Measurements from ENCODE around the gene MVB12B.

MVB12B gene

DNA sequence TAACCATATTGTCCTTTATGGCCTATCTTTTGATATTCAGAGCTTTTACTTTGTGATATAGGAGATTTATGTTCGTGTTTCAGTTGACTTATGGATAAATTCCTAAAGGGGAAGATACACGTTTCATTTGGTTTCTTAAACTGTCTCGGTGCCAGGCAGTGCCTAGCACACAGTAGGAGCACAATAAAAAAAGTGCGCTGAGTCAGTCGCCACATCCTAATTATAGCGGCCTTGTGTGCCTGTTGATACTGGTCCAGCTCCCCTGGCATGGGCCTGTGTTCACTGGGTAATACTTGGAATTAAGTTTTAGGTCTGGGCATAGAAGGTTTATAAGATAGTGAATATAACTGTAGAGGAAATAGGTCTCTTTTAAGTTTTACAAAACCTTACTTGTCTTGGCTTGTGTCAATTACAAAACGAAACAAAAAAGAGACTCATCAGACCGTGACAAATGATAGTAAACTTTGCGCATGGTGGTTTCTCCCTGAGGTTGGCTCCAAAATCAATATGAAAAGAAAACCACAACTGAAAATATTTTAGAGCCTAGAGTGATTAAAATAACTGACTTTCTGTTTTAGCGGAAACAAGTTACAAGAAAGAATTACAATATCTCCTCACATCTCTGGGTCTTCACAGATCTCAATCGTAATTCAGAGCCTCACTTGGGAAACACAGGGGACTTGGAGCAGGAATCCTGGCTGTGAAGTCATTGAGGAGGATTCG is 84.8 kb downstream of the MVB12B start:
- TF ChIP-seq YY1 (IDR thresholded peaks at IDR 0.05; ENCODE audit: insufficient read depth, insufficient read length) (no peak), ZNF274 (IDR thresholded peaks at IDR 0.05; ENCODE audit: low read depth, low read length) (no peak), SUZ12 (IDR thresholded peaks at IDR 0.05; ENCODE audit: extremely low read depth, insufficient read depth, insufficient read length) (no peak)
- Histone ChIP-seq H3K36me3 (ENCODE audit: insufficient read depth, insufficient read length, low read length) (peaks cover 5% of the 10 kb centered on the region), H3K4me3 (ENCODE audit: insufficient read length, low read depth) (no peak overlapping the region), H3K9me3 (ENCODE audit: insufficient read depth, low read length) (no peaks in the 10 kb centered on the region), H3K27me3 (ENCODE audit: insufficient read depth, insufficient read length) (no peaks in the 10 kb centered on the region), H3K4me1 (ENCODE audit: insufficient read depth, insufficient read length) (peaks cover 11% of the 10 kb centered on the region), H3K9ac (ENCODE audit: insufficient read length, low read depth) (no peak overlapping the region)
- DNase-seq (ENCODE audit: low read depth, low spot score) = no peak

DNA sequence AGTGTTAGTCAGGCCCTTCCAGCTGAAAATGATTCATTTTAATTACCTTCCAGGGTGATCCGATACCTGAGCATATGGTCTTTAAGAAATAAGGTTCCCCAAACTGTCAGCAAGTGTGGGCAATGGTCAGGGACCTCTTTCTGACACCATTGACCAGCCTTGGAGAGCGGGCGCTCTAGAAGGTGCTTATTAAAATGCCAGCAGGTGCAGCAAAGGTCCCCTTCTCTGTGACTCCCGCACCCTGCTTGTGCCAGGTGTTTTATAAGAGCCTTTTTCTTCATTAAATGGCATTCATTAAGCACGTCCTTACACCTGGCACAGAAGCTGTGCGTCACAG is 85.3 kb downstream of the MVB12B start:
- Histone ChIP-seq H3K27me3 (ENCODE audit: insufficient read depth, insufficient read length) (no peaks in the 10 kb centered on the region), H3K9me3 (ENCODE audit: insufficient read depth, low read length) (no peaks in the 10 kb centered on the region), H3K36me3 (ENCODE audit: insufficient read depth, insufficient read length, low read length) (peaks cover 5% of the 10 kb centered on the region), H3K4me3 (ENCODE audit: insufficient read length, low read depth) (no peak overlapping the region), H3K9ac (ENCODE audit: insufficient read length, low read depth) (no peak overlapping the region), H3K4me1 (ENCODE audit: insufficient read depth, insufficient read length) (peaks cover 15% of the 10 kb centered on the region)
- no peak for DNase-seq (ENCODE audit: low read depth, low spot score)
- TF ChIP-seq SUZ12 (IDR thresholded peaks at IDR 0.05; ENCODE audit: extremely low read depth, insufficient read depth, insufficient read length) (no peak), ZNF274 (IDR thresholded peaks at IDR 0.05; ENCODE audit: low read depth, low read length) (no peak), YY1 (IDR thresholded peaks at IDR 0.05; ENCODE audit: insufficient read depth, insufficient read length) (no peak)

DNA sequence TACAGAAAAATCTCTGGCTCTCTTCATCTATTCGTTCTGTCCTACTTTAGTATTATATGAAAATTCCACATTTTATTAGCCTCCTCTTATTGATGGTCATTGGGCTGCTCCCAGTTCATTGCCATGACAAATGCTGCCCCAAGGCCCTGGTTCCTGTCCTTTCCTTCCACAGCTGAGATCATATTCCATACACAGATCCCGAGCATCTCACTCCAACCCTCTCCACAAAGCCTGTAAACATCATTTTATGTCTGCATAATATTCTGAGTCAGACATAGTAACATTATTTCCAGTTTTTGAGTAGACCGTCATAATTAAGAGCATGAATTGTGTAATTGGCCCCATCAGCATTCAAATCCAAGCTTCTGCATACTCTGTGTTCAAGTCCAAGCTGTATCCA is 86.3 kb downstream of the MVB12B start:
- H3K36me3 ChIP-seq (ENCODE audit: insufficient read depth, insufficient read length, low read length) = peaks cover 5% of the 10 kb centered on the region
- H3K9ac ChIP-seq (ENCODE audit: insufficient read length, low read depth) = no peak overlapping the region
- H3K9me3 ChIP-seq (ENCODE audit: insufficient read depth, low read length) = no peaks in the 10 kb centered on the region
- peaks cover 11% of the 10 kb centered on the region for H3K4me1 ChIP-seq (ENCODE audit: insufficient read depth, insufficient read length)
- no peak overlapping the region for H3K4me3 ChIP-seq (ENCODE audit: insufficient read length, low read depth)
- no peak for DNase-seq (ENCODE audit: low read depth, low spot score)
- TF ChIP-seq ZNF274 (IDR thresholded peaks at IDR 0.05; ENCODE audit: low read depth, low read length) = no peak
- H3K27me3 ChIP-seq (ENCODE audit: insufficient read depth, insufficient read length) = no peaks in the 10 kb centered on the region

DNA sequence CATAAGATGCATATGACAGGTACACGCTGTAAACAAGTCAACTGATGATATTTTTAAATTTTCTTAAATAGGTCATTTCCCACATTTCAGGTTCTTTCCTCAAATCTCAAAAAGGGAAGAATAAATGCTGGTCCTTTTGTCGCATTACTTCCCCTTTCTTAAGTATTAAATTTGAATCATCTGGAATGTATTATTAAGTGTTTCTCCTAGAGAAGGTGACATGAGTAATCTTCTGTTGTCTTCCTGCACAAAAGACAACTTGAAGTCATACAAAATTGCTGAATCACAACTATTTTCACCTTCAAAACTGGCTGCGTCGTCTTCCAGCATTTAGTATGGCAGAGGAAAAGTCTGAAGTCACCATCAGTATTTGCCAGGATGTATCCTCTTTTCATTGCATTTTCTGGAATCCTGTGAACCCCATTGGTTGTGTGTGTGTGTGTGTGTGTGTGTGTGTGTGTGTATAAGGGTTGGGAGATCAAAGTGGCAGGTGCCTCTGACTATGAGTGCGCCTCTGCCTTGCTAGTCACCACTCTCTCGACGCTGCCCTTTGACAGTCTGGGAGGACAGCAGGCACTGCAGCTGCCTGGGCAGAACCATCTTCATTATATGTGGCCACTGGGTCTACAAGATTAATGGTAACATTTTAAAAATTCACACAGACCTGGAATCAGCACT is 86.9 kb downstream of the MVB12B start:
- Histone ChIP-seq H3K9ac (ENCODE audit: insufficient read length, low read depth) (no peak overlapping the region), H3K27me3 (ENCODE audit: insufficient read depth, insufficient read length) (no peaks in the 10 kb centered on the region), H3K9me3 (ENCODE audit: insufficient read depth, low read length) (no peaks in the 10 kb centered on the region), H3K36me3 (ENCODE audit: insufficient read depth, insufficient read length, low read length) (peaks cover 5% of the 10 kb centered on the region), H3K4me1 (ENCODE audit: insufficient read depth, insufficient read length) (peaks cover 9% of the 10 kb centered on the region), H3K4me3 (ENCODE audit: insufficient read length, low read depth) (no peak overlapping the region)
- TF ChIP-seq ZNF274 (IDR thresholded peaks at IDR 0.05; ENCODE audit: low read depth, low read length) (no peak), SUZ12 (IDR thresholded peaks at IDR 0.05; ENCODE audit: extremely low read depth, insufficient read depth, insufficient read length) (no peak), YY1 (IDR thresholded peaks at IDR 0.05; ENCODE audit: insufficient read depth, insufficient read length) (no peak)
- DNase-seq (ENCODE audit: low read depth, low spot score) = no peak

DNA sequence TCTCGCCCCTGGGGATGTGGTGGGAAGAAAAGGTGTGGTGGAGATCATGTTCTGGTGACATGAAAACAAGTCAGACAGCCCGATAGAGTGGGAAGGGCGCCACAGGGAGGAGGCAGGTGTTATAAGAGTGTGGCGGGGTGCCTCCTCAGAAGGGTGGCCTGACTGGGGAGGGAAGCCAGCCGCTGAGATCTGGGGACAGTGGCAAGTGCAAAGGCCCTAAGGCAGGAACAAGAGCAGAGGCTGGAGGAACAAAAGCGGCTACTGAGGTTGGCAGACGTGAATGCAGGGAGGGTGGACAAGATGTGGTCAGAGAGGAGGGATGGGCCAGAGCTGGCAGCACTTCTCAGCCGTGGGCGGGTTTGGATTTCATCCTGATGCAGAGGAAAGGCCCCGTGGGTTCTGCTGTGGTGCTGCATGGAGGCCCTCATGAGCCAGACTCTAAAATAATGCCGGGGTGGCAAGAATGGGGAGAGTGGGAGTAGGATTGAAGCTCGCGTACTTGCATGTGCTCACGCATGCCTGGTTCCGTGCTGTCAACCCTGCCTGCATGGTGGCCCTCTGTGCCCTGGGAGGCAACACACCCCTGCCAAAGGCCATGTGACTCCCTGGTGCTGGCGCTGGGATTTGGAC is 89.2 kb downstream of the MVB12B start:
- Histone ChIP-seq H3K9me3 (ENCODE audit: insufficient read depth, low read length) (no peaks in the 10 kb centered on the region), H3K27me3 (ENCODE audit: insufficient read depth, insufficient read length) (no peaks in the 10 kb centered on the region), H3K4me3 (ENCODE audit: insufficient read length, low read depth) (no peak overlapping the region), H3K36me3 (ENCODE audit: insufficient read depth, insufficient read length, low read length) (no peaks in the 10 kb centered on the region), H3K4me1 (ENCODE audit: insufficient read depth, insufficient read length) (peaks cover 12% of the 10 kb centered on the region), H3K9ac (ENCODE audit: insufficient read length, low read depth) (no peak overlapping the region)
- DNase-seq (ENCODE audit: low read depth, low spot score) = no peak
- TF ChIP-seq SUZ12 (IDR thresholded peaks at IDR 0.05; ENCODE audit: extremely low read depth, insufficient read depth, insufficient read length) (no peak), ZNF274 (IDR thresholded peaks at IDR 0.05; ENCODE audit: low read depth, low read length) (no peak), YY1 (IDR thresholded peaks at IDR 0.05; ENCODE audit: insufficient read depth, insufficient read length) (no peak)

DNA sequence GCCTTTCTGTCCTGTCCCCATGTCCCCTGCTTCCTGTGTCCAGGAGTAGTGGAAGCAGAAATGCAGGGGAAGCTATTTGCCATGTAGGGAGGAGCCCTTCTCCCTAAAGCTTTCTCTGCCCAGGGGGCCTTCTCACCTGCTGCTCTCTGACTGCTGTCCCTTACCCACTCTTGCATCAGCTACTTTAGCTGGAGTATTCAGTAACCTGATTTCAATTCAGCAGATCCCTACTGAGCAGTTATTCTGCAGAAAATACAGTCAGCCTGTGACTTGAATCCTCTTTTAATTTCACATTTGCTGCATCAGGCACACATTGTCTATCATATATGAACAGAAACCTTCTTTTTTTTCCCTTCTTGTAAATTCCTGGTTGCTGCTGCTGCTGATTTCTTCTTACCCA is 90.4 kb downstream of the MVB12B start:
- H3K4me1 ChIP-seq (ENCODE audit: insufficient read depth, insufficient read length) = peaks cover 15% of the 10 kb centered on the region
- no peak overlapping the region for H3K4me3 ChIP-seq (ENCODE audit: insufficient read length, low read depth)
- no peaks in the 10 kb centered on the region for H3K9me3 ChIP-seq (ENCODE audit: insufficient read depth, low read length)
- DNase-seq (ENCODE audit: low read depth, low spot score) = no peak
- TF ChIP-seq SUZ12 (IDR thresholded peaks at IDR 0.05; ENCODE audit: extremely low read depth, insufficient read depth, insufficient read length) (no peak), ZNF274 (IDR thresholded peaks at IDR 0.05; ENCODE audit: low read depth, low read length) (no peak), YY1 (IDR thresholded peaks at IDR 0.05; ENCODE audit: insufficient read depth, insufficient read length) (no peak)
- no peaks in the 10 kb centered on the region for H3K36me3 ChIP-seq (ENCODE audit: insufficient read depth, insufficient read length, low read length)
- no peaks in the 10 kb centered on the region for H3K27me3 ChIP-seq (ENCODE audit: insufficient read depth, insufficient read length)
- H3K9ac ChIP-seq (ENCODE audit: insufficient read length, low read depth) = no peak overlapping the region

DNA sequence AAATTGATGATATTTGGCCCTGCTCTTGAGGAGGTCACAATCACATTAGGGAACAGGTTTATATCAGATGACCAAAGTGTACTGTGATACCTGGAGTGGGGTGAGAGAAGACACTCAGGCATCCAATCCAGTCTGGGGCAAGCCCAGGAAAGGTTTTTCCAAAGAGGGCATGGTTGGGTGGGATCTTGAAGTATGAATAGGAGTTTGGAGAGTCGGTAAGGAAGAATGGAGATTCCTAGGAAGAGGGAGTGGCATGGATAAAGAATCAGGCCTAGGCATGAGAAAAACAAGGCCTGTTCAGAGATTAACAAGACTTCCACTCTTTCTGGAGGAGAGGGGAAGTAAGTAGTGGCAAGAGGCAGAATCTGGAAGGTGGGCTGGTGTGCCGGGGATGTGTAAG is 91.1 kb downstream of the MVB12B start:
- no peaks in the 10 kb centered on the region for H3K36me3 ChIP-seq (ENCODE audit: insufficient read depth, insufficient read length, low read length)
- no peak overlapping the region for H3K4me3 ChIP-seq (ENCODE audit: insufficient read length, low read depth)
- H3K27me3 ChIP-seq (ENCODE audit: insufficient read depth, insufficient read length) = no peaks in the 10 kb centered on the region
- no peaks in the 10 kb centered on the region for H3K9me3 ChIP-seq (ENCODE audit: insufficient read depth, low read length)
- no peak overlapping the region for H3K9ac ChIP-seq (ENCODE audit: insufficient read length, low read depth)
- H3K4me1 ChIP-seq (ENCODE audit: insufficient read depth, insufficient read length) = peaks cover 19% of the 10 kb centered on the region
- TF ChIP-seq SUZ12 (IDR thresholded peaks at IDR 0.05; ENCODE audit: extremely low read depth, insufficient read depth, insufficient read length) (no peak), YY1 (IDR thresholded peaks at IDR 0.05; ENCODE audit: insufficient read depth, insufficient read length) (no peak), ZNF274 (IDR thresholded peaks at IDR 0.05; ENCODE audit: low read depth, low read length) (no peak)
- no peak for DNase-seq (ENCODE audit: low read depth, low spot score)
